Rectal smooth muscle tissue (tissue), 1 donor: Measurements from ENCODE around the gene L3MBTL1.

ENCODE experiments used
- H3K27ac ChIP-seq: one replicate; pipeline ENCODE4 v1.7.0; 2013; ENCODE audit warnings: low read depth, low read length, inconsistent platforms
- H3K27me3 ChIP-seq: one replicate; pipeline ENCODE4 v1.7.0; 2013; ENCODE audit warnings: low read length; ENCODE audit not compliant: control insufficient read depth, insufficient read depth
- H3K36me3 ChIP-seq: one replicate; pipeline ENCODE4 v1.7.0; 2013; ENCODE audit warnings: low read length; ENCODE audit not compliant: control insufficient read depth, insufficient read depth
- H3K4me1 ChIP-seq: one replicate; pipeline ENCODE4 v1.7.0; 2013; ENCODE audit warnings: low read length; ENCODE audit not compliant: control insufficient read depth, insufficient read depth
- H3K4me3 ChIP-seq: one replicate; pipeline ENCODE4 v1.7.0; 2013; ENCODE audit warnings: low read length
- H3K9ac ChIP-seq: one replicate; pipeline ENCODE4 v1.7.0; 2013; ENCODE audit warnings: low read length

The L3MBTL1 gene

DNA sequence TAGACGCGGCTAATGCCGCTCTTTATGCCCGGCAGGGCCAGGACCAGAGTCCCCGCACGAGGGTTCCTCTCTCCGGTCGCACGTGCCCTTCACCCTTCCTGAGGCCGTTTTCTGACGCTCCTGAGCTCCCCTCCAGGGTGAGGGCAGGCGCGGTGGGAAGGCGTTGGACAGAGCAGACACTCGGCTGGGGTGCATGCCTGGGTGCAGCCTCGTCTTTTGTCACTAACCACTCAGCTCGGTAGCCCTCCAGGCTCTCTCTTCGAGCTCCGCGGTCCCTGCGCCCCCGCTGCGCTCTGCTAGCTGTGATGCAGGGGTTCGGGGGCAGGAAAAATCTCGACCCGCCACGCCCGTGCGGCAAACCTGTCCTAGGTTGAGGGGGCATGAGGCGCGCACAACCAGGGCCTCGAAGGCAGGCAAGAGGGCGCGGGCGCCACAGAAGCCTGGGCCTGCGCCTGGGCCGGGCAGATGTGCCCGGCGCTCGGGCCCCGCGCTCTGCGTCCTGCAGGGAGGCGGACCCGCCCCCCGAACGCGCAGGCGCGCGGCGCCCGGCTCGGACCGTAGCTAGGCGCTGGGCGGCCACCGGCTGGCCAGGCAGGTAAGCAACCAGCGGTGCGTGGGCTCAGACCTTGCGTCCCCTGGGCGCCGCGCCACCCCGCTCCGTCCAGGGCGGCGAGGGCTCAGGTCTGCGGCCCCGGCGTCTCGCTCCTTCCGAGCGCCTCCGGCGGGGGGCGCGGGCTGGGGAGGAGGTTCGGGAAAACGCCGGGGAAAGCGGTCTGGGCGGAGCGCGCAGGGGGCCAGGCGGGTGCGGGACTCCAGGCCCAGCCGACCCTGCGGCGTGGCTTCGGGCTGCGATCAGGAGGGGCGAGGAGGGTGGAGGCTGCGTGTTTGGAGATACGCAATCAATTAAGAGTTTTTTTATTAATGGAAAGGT is at the start of gene L3MBTL1:
L3MBTL1 (plus strand) TSS at position 548 of the 931 bp plus-strand sequence. CDS start 5,807 bp downstream, outside the sequence.
- H3K9ac ChIP-seq: no peak within 1 kb of the TSS
- no peak within 1 kb of the TSS for H3K27ac ChIP-seq
- H3K36me3 ChIP-seq: no peaks in the 10 kb centered on the region
- H3K4me1 ChIP-seq: no peaks in the 10 kb centered on the region
- H3K27me3 ChIP-seq: no peaks in the 10 kb centered on the region
- H3K4me3 ChIP-seq: peak within 1 kb of the TSS; percentile 61

DNA sequence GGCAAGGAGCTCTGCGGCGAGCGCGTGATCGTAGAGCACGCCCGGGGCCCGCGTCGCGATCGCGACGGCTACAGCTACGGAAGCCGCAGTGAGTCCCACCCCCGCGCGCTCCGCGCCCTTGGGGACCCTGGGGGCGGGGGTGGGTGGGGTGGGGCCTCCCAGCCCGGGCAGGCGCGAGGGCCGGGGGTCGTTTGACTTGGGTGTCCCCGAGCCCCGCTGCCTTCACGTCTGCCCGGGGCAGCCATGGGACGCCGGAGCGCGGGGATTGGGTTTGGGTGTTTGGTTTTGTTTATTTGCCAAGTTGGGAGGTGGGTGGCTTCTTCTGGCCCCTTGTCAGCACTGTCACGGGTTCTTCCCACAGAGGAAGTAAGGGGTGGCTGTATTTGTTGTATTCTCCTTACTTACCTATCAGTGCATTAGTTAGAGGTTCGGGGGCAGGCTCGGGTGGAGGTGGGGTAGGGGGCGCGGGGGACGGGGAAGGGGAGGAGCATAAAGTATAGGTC is 49.0 kb upstream of the L3MBTL1 start:
- peaks cover 13% of the 10 kb centered on the region for H3K4me1 ChIP-seq
- H3K4me3 ChIP-seq: peak overlapping the region; percentile 94
- H3K9ac ChIP-seq: peak overlapping the region; percentile 45
- peaks cover 22% of the 10 kb centered on the region for H3K36me3 ChIP-seq
- H3K27ac ChIP-seq: peak overlapping the region; percentile 100
- no peaks in the 10 kb centered on the region for H3K27me3 ChIP-seq

DNA sequence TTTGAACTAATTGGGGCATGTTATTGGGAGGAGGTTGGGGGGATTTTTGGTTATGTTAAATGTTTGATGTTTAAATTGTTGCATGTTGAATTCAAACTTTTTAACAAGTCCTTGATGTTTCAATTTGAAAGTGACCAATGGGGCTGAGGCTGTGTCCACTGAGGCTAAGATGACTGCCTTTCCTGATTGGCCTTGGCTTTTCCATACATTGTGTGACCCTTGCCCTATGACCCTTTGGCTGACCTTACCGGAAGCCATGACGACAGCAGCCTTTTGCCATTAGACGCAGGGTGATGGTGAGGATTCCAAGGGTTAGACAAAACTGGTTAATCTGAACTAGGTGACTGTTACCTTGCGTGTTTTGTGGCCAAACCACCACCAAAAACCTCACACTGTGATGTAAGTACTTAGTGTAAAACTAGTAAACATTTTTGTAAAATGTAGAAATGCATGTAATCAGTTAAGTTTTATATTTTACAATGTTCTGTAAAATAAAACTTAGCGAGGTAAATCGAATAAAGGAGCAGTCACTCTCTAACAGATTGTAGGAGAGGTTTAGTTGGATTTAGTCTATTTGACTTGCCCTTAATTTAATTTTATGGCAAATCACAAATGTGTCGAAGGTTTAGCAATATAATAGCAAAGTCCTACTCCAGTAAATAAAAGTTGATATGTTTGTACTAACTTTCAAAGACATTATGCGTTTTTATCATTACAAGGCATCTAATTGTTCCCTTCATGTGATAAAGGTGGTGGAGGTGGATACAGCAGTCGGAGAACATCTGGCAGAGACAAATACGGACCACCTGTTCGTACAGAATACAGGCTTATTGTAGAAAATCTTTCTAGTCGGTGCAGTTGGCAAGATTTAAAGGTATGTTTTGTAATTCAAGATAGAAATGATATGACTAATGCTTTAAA is 48.2 kb upstream of the L3MBTL1 start:
- H3K4me1 ChIP-seq: peaks cover 13% of the 10 kb centered on the region
- H3K36me3 ChIP-seq: peaks cover 25% of the 10 kb centered on the region
- H3K4me3 ChIP-seq: peak overlapping the region; percentile 94
- no peak overlapping the region for H3K9ac ChIP-seq
- no peaks in the 10 kb centered on the region for H3K27me3 ChIP-seq
- H3K27ac ChIP-seq: peak overlapping the region; percentile 2

DNA sequence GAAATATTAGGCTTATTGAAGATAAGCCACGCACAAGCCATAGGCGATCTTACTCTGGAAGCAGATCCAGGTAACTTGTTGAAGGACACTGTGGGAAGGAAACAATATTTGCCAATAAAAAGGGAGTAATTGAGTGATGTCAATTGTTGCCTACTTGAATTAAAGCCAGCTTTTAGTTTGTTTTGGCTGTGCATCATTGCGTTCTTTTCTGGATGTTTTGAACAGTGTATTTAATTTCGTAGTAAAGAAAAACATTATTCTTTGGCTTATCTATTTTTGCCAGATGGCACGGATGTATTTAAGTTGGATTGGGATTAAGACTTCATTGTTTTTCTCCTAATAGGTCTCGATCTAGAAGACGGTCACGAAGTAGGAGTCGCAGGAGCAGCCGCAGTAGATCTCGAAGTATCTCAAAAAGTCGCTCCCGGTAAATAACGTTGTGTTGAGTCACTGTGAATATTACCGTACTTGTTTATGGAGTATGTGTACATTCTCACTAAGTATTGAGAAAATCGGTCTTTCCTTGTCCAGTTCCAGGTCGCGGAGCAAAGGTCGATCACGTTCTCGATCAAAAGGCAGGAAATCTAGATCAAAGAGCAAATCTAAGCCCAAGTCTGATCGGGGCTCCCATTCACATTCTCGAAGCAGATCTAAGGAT is 47.2 kb upstream of the L3MBTL1 start:
- Histone ChIP-seq H3K9ac (no peak overlapping the region), H3K27ac (no peak overlapping the region), H3K4me1 (peaks cover 13% of the 10 kb centered on the region), H3K36me3 (peaks cover 25% of the 10 kb centered on the region), H3K4me3 (no peak overlapping the region), H3K27me3 (no peaks in the 10 kb centered on the region)

DNA sequence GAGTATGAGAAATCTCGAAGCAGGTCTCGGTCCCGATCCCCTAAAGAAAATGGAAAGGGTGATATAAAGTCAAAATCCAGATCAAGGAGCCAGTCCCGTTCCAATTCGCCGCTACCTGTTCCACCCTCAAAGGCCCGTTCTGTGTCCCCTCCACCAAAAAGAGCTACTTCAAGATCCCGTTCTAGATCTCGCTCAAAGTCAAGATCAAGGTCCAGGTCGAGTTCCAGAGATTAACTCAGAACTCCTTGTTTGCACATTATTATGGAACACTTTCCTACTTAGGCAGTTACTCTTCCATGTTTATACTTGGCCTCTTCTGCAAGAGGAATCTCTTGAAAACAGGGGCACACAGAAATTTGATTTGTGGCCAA is 46.7 kb upstream of the L3MBTL1 start:
- no peaks in the 10 kb centered on the region for H3K27me3 ChIP-seq
- H3K27ac ChIP-seq: no peak overlapping the region
- H3K4me1 ChIP-seq: peaks cover 13% of the 10 kb centered on the region
- peaks cover 25% of the 10 kb centered on the region for H3K36me3 ChIP-seq
- no peak overlapping the region for H3K4me3 ChIP-seq
- H3K9ac ChIP-seq: no peak overlapping the region

- Histone ChIP-seq H3K27me3 (no peaks in the 10 kb centered on the region), H3K9ac (no peak overlapping the region), H3K4me3 (no peak overlapping the region), H3K4me1 (peaks cover 8% of the 10 kb centered on the region), H3K27ac (no peak overlapping the region), H3K36me3 (peaks cover 25% of the 10 kb centered on the region)
These were observed 45.4 kb upstream of the L3MBTL1 start for GRCh38 chr20:43461894-43462659.

GRCh38 chr20:43462660-43463526 is 44.6 kb upstream of the L3MBTL1 start:
- no peak overlapping the region for H3K4me3 ChIP-seq
- peaks cover 8% of the 10 kb centered on the region for H3K4me1 ChIP-seq
- H3K9ac ChIP-seq: no peak overlapping the region
- H3K27ac ChIP-seq: no peak overlapping the region
- no peaks in the 10 kb centered on the region for H3K27me3 ChIP-seq
- H3K36me3 ChIP-seq: peaks cover 25% of the 10 kb centered on the region

GRCh38 chr20:43463527-43464218 is 43.8 kb upstream of the L3MBTL1 start:
- H3K9ac ChIP-seq: no peak overlapping the region
- no peak overlapping the region for H3K27ac ChIP-seq
- peaks cover 29% of the 10 kb centered on the region for H3K36me3 ChIP-seq
- H3K4me3 ChIP-seq: no peak overlapping the region
- H3K27me3 ChIP-seq: no peaks in the 10 kb centered on the region
- H3K4me1 ChIP-seq: peaks cover 8% of the 10 kb centered on the region

GRCh38 chr20:43464219-43464790 is 43.2 kb upstream of the L3MBTL1 start:
- Histone ChIP-seq H3K9ac (no peak overlapping the region), H3K27me3 (no peaks in the 10 kb centered on the region), H3K27ac (no peak overlapping the region), H3K4me1 (peaks cover 4% of the 10 kb centered on the region), H3K36me3 (peaks cover 31% of the 10 kb centered on the region), H3K4me3 (no peak overlapping the region)

DNA sequence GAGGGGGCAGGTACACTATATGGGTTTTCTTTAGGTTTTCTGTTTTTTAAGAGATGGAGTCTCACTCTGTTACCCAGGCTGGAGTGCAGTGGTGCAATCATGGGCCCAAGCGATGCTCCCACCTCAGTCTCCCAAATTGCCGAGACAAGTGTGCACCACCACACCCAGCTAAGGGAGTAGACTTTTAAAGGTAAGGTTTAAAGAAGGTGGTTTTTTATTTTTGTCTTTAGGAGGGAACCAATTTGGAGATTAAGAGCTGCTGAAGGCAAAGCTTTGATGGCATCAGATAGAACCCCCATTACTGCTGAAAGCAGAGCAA is 41.9 kb upstream of the L3MBTL1 start:
- H3K27ac ChIP-seq: no peak overlapping the region
- no peak overlapping the region for H3K9ac ChIP-seq
- H3K27me3 ChIP-seq: no peaks in the 10 kb centered on the region
- H3K4me3 ChIP-seq: no peak overlapping the region
- H3K36me3 ChIP-seq: peaks cover 21% of the 10 kb centered on the region
- H3K4me1 ChIP-seq: no peaks in the 10 kb centered on the region
